Thyroid gland (tissue), 4 donors: ENCODE results near the gene TNN.

Experiments used
- POLR2A ChIP-seq, 2 donors: fragments of 450-650 bp; IDR thresholded peaks; one replicate each; pipeline ENCODE4 v1.6.1; 2017; ENCODE audit warnings: antibody characterized with exemption in 2 of 2, mild to moderate bottlenecking in 2 of 2, moderate library complexity in 1 of 2
- TF ChIP-seq, protein P1 (sequence below), 6 experiments: fragments of 200-600 bp in 3 of 6; fragments of 450-650 bp in 3 of 6; sonication (generic) in 3 of 6; IDR thresholded peaks; one replicate each; pipeline ENCODE4 v1.5.1; 2016 to 2019; ENCODE audit warnings: antibody characterized with exemption in 6 of 6, mild to moderate bottlenecking in 2 of 6, inconsistent platforms in 1 of 6, moderate library complexity in 1 of 6

GRCh38 chr1:175176246-175176645 is 108.6 kb downstream of the TNN start:
- TF ChIP-seq, protein P1, sequence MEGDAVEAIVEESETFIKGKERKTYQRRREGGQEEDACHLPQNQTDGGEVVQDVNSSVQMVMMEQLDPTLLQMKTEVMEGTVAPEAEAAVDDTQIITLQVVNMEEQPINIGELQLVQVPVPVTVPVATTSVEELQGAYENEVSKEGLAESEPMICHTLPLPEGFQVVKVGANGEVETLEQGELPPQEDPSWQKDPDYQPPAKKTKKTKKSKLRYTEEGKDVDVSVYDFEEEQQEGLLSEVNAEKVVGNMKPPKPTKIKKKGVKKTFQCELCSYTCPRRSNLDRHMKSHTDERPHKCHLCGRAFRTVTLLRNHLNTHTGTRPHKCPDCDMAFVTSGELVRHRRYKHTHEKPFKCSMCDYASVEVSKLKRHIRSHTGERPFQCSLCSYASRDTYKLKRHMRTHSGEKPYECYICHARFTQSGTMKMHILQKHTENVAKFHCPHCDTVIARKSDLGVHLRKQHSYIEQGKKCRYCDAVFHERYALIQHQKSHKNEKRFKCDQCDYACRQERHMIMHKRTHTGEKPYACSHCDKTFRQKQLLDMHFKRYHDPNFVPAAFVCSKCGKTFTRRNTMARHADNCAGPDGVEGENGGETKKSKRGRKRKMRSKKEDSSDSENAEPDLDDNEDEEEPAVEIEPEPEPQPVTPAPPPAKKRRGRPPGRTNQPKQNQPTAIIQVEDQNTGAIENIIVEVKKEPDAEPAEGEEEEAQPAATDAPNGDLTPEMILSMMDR (IDR thresholded peaks at IDR 0.05) = no peak
- TF ChIP-seq POLR2A (IDR thresholded peaks at IDR 0.05) = no peak
